Fibroblast of mammary gland (primary cell): ENCODE results near the gene DIP2C.
"Not testable (repeated sequence)": the region's sequence is repeated elsewhere in the genome, so short reads cannot be mapped to it uniquely, and the experiment has no call there.

ENCODE experiments used
- DNase-seq: peaks from one replicate; pipeline ENCODE4 v3.0.0-alpha.2; 2010; ENCODE audit warnings: low read depth
- H3K4me3 ChIP-seq: 2 replicates; pipeline ENCODE4 v1.5.1; 2011; ENCODE audit warnings: low read depth, mild to moderate bottlenecking, low read length, moderate library complexity; ENCODE audit not compliant: control insufficient read depth
- TF ChIP-seq, protein P1 (sequence below): conservative IDR thresholded peaks from 2 replicates; pipeline ENCODE4 v1.5.1; 2011; ENCODE audit warnings: low read depth, low read length, inconsistent platforms; ENCODE audit not compliant: control insufficient read depth, insufficient read depth

DIP2C gene

DNA sequence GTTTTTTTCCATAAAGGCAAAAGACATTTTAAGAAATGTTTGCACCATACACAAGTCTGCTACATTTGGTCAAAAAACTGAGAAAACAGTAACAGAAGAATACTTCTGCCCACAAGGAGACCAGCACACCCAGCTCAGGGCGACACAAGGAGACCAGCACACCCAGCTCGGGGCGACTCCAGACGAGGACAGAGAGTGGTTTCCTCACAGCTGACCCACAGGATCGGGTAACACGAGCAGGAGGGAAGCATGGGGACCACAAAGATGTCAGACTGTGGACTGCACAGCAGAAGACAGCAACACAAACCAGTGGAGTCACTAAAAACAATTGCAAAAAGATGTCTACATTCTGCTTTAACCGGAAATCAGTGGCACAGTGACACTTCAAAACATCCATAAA is 237.6 kb downstream of the DIP2C start:
- no peak overlapping the region for H3K4me3 ChIP-seq
- TF ChIP-seq, protein P1, sequence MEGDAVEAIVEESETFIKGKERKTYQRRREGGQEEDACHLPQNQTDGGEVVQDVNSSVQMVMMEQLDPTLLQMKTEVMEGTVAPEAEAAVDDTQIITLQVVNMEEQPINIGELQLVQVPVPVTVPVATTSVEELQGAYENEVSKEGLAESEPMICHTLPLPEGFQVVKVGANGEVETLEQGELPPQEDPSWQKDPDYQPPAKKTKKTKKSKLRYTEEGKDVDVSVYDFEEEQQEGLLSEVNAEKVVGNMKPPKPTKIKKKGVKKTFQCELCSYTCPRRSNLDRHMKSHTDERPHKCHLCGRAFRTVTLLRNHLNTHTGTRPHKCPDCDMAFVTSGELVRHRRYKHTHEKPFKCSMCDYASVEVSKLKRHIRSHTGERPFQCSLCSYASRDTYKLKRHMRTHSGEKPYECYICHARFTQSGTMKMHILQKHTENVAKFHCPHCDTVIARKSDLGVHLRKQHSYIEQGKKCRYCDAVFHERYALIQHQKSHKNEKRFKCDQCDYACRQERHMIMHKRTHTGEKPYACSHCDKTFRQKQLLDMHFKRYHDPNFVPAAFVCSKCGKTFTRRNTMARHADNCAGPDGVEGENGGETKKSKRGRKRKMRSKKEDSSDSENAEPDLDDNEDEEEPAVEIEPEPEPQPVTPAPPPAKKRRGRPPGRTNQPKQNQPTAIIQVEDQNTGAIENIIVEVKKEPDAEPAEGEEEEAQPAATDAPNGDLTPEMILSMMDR = no peak
- DNase-seq = no peak

DNA sequence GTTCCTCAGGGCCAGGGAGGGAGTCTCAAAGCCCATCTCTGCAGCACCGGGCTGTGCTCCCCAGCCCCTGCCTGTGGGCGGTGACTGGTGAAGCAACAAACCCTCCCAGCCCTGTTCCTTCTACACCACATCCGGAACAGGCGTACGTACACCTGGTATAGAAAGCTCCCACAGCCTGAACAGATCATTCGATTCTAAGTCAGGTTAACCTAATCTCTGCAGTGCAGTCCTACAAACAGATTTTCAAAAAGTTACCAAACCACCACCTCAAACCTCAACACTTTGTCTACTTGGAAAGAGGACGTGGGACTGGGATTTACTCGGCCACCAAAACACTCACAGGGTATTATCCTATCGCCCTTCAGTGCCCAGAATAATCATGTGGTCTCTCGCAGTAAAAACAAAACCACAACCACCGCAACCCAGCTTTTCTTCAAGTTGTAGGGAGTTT is 238.4 kb downstream of the DIP2C start:
- TF ChIP-seq, protein P1 = no peak
- DNase-seq = no peak
- no peak overlapping the region for H3K4me3 ChIP-seq

DNA sequence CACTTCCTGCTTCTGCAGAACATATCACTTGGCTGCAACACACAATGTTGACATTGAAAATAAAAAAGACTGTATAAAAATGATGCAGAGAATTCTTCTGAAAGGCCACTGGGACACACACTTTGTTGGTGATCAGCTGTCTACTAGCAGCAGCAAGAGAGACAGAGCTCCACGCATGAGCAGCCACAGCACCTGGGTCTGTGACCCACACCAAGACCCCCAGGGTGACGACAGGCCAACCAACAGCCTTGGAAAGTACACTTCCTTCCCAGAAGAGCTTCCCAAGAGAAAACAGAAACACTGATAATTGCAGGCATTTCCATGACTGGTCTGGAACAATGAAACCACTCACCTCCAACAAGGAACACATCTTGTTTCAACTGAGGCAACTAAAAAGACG is 239.0 kb downstream of the DIP2C start:
- DNase-seq = no peak
- H3K4me3 ChIP-seq = no peak overlapping the region
- TF ChIP-seq, protein P1 = no peak

DNA sequence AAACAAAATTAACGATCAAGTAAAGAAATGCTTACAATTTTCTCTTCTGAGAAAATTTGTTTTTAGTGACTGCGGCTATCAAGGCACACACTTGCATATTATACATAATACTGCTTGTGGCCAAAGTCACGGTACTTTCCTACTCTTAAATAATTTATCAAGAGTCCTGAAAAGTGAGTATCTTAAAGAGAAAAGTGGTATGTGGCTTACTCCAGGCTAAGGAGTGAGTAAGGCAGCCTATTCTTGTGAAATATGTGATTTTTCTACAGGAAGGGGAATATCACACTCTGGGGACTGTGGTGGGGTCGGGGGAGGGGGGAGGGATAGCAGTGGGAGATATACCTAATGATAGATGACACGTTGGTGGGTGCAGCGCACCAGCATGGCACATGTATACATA is 240.1 kb downstream of the DIP2C start:
- DNase-seq = peak; percentile 33

DNA sequence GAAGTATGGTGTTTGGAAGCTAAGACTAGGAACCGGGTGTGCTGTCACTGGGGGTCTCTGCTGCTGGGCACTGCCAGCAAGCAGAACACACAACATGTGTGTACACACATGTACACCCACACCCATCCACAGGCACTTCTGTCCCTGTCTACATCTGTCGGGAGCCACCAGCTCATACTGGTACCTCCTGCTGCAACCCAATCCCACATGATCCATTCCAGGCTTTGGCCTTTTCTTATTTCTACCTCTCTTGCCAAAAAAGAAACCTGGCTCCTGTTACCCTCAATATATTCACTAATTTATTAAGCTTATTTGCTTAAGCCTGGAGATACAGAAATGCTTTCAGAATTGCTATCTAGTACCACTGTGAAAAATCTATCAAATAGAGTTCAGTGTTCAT is 246.0 kb downstream of the DIP2C start:
- no peak overlapping the region for H3K4me3 ChIP-seq
- TF ChIP-seq, protein P1 = no peak
- DNase-seq = no peak

More for the DNA sequence above, 240.1 kb downstream of the DIP2C start:
- not testable (repeated sequence) for H3K4me3 ChIP-seq

DNA sequence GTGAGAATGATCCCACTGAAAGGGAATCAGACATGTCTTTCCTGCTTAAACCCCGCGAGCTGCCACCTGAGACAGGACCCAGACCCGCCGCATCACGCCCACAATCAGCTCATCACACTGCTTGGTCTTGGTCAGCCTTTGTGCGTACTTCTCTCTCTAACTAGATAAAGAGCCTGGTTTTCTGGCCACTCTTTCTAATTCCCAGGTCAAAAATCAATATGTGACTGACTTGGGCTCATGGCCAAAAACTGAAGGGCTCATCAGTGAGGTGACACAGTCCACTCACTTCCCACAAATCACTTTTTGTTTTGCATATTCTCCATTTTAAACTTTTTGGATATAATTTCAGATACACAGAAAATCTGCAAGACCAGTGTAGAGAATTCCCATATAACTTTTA is 247.3 kb downstream of the DIP2C start:
- TF ChIP-seq, protein P1 = no peak
- DNase-seq = no peak
- no peak overlapping the region for H3K4me3 ChIP-seq

DNA sequence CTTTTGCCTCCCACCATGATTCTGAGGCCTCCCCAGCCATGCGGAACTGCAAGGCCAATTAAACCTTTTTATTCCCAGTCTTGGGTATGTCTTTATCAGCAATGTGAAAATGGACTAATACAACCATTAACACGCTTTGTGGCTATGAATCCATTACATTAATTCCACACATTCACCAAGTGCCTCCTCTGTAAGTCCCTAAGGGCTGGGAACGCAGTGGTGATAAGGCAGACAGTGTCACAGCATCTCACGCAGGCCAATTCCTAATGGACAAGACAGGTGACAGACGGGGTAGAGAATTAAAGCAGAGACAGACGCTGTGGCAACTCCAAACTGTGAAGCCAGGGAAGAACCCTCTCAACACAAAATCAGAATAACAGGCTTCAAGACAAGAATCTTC is 247.8 kb downstream of the DIP2C start:
- TF ChIP-seq, protein P1 = no peak
- no peak for DNase-seq
- no peak overlapping the region for H3K4me3 ChIP-seq

DNA sequence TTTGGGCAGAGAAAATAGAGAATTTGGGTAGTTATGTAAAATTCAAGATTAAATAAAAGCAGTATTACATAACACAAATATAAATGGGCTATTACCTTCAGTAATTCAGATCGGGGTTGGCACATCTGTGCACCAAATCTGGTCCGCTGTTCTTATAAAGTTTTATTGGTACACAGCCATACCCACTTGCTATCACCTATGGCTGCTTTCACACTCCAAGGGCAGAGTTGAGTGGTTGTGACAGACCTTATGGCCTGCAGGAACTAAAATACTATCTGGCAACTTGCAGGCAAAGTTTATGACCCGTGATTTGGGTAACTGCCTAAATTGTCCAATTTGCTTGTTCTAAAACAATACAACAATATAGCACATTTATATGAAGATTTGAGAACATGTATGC is 249.3 kb downstream of the DIP2C start:
- no peak for DNase-seq
- TF ChIP-seq, protein P1 = no peak
- no peak overlapping the region for H3K4me3 ChIP-seq
